Kidney tubule cell (primary cell): Measurements from ENCODE around the gene LDLRAD4.
"Not testable (repeated sequence)": the region's sequence is repeated elsewhere in the genome, so short reads cannot be mapped to it uniquely, and the experiment has no call there.

Experiments used
- DNase-seq: peaks from one replicate; pipeline ENCODE4 v3.0.0-alpha.2; 2018; ENCODE audit warnings: low spot score

The LDLRAD4 gene

DNA sequence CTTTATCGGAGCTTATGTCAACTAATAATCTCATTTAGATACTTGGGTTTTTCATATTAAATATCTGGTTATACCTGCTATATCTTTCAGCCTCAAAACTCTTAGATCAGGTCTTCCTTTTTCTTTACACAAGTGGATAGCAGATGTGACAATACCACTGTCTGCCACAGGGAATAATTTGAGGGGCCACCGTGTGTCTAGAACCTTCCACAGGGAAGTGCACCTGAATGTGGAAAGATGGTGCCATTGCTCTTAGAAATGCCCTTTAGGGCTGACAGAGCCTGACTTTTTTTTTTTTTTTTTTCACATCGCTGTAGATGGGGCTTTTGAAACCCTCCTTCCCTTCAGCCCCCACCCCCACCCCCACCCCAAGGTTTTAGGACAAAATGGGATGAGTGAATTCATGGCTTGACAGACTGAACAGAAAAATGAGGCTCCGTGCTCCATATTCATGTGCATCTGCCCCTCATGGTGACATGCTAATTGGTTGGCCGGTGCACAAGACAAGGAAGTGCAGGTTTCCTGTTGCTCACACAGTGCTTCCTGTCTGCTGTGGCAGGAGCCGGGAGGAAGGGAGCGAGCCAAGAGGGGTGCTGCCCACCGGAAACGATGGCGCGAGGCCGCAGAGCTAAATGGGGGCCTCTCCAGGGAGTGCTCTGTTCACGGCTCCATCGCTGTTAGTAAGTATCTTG lies 246.0 kb downstream of the LDLRAD4 start:
- DNase-seq, result no peak

DNA sequence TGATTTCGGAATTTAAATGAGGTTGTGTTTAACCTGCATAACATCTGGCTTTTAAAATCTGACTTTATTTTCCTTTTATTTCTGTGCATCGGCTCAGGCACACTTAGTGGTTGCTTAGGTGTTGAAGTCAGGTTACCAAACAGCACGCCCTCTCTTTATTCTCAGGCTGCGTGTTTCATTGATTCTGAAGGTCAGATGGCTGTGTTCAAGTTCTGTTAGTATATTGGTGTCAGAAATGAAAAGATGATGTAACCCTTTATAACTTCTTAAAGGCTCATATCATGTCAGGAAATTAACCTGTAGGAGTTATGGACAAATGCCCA lies 246.5 kb downstream of the LDLRAD4 start:
- no peak for DNase-seq

DNA sequence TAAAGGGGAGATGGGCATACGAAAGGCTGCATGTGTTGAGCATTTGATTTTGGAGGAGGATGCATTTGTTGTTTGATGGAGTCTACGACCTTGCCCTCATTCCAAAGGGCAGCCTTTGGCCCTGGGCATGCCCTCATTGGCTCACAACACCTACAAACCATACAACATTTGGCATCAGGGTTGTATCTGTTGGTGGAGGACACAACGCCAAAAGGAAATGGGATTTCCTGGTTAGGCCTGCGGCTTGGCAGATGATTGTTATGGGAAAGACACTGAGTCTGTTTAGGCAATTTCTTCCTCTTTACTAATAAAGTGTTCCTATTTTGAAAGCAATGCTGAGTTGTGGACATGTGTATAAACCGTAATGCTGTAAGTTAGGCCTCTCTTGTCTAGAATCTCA lies 246.9 kb downstream of the LDLRAD4 start:
- DNase-seq, result no peak

DNA sequence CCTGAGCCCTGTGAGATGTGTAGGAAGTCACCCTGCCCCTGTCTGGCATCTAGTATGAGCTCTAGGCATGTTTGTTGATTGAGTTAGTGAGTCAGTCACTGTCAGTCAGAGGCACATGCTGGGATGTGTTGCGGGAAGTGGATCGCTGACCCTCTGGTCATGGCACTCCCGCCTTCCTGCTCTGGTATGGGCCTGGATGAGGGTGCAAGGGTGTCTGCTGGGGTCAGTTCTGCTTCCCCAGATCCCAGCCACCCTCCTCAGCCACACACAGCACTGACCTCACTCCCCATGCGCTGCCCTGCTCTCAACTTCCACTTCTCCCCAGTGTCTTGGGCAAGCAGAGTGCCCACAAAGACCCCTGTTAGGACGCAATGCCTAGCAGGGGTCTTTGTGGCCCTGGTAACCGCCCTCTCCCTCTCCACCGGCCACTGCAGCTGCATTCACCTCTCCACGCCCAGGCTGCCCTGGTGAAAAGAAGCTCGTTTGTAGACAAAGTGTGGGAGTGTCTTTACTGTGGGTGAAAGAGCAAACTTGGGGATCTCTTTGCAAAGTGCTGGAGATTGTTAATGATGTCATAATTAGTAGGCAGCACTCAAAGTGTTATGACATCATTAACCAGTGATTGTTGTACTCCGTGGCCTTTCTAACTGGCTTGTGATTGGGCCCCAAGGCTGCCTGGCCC lies 252.1 kb downstream of the LDLRAD4 start:
- DNase-seq, result no peak

DNA sequence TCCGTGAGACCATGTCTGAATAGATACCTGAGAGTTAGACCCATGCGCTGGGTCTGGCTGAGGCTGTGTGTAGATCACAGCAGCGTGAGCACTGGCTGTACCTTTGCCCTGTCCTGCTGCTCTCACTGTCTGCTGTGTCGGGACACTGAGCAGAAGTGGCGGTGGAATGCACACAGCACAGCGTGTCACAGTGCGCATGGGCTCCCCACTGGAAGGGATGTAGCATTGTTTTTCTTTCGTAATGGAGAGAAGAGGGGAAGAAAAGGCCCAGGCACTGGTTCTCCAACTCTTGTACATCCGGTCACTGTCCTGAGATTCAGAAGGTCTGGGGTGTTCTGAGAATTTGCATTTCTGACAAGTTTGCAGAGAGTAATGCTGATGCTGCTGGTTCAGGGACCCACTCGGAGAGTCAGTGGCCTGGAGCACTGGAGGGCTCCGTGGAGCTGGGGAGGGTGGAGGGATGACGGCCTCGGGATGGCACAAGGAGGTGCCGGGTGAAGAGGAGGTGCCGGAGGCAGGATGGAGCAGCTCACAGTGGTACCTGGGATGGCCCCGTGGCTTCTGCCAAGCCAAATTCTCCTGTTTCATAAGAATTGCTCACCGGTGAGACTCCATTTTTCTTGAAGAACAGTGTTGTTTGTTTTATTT lies 252.8 kb downstream of the LDLRAD4 start:
- DNase-seq, result no peak

DNA sequence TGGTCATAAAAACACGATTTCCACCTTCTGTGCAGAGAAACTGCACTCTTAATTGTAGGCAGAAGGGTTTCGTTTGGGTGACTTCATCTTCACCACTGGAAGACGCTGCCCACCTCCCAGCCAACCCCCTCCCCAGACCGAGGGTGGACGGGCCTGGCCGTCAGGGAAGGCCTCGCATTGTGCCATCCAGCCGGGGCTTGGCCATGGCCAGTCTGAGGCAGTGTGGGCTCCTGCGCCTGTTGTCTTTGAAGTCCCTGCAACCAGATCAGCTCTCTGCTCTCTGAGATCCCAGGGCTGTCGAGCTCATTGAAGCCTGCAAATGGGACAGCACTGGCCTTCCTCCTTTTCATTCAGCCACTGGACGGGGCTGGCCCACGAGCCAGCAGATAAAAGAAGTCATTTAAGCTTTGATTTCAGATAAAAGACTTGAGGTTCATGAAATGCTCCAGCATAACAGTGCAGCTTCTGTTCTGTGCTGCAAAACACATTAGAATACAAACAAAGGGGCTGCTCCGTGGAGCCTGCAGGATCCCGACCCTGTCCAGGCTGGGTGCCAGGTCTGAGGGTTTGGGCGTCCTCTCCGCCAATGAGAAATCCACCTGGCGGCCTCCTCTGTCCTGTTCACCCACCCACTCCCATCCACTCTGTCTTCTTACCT lies 253.5 kb downstream of the LDLRAD4 start:
- no peak for DNase-seq

DNA sequence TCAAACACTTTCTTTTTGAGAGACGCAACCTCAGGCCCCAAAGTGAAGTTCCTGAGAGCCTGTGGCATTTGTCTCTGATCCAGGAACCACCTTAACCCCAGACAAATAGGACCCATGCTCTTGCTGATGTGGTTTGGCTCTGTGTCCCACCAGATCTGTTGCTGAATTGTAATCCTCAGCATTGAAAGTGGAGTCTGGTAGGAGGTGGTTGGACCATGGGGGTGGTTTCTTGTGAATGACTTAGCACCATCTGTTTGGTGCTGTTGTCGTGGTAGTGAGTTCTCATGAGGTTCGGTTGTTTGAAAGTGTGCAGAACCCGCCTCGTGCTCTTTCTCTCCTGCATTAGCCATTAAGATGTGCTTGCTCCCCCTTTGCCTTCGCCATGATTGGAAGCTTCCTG lies 255.2 kb downstream of the LDLRAD4 start:
- DNase-seq, result no peak

DNA sequence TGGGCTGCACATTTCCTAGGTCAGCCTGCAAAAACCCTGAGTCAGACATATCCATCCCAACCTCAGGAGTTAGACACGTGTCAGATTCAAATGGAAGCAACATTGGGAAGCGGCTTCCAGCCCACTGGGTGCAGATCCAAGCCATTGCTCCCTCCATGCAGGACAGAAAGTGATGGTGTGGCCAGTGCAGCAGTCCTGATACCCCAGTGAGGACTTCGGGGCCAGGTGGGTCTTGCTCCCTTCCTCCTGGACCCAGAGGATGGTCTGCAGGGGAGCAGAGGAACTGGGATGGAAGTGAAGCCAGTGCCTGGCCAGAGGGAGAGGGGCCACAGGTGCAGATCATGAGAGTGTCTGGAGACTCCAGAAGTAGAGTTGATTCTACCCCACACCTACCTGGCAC lies 255.8 kb downstream of the LDLRAD4 start:
- no peak for DNase-seq

DNA sequence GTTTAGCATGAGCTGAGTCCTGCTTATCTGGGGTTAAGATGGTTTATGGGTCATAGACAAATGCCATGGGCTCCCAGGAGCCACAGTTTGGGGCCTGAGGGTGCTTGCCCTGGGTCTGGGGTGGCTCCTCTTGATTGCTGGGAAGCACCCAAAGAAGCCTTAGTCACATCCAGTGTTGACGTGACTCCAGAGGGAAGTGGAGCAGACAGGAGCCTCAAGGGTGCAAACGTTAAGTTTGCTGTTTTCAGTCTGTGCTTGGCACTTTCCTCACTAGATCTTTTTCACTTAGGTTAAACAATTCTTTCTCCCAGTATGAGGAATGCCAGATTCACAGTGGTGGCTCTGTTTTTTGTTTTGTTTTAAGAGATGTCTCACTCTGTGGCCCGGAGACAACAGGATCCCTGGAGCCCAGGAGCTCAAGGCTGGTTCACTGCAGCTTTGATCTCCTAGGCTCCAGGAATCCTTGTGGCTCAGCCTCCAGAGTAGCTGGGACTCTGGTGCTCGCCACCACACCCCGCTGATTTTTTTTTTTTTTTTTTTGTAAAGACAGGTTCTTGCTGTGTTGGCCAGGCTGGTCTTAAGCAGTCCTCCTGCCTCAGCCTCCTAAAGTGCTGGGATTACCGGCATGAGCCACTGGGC lies 256.5 kb downstream of the LDLRAD4 start:
- DNase-seq, result no peak

DNA sequence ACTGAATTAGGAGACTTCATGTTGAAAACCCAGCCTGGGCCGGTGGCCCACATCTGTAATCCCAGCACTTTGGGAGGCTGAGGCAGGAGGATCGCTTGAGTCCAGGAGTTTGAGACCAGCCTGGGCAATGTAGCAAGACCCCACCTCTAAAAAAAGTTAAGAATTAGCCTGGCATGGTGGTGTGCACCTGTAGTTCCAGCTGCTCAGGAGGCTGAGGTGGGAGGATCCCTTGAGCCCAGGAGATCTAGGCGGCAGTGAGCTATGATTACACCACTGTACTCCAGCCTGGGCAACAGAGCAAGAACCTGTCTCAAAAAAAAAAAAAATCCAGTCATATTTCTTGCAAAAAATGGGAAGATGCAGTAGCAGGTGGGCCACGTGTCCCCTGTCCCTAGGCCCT lies 257.8 kb downstream of the LDLRAD4 start:
- not testable (repeated sequence) for DNase-seq

DNA sequence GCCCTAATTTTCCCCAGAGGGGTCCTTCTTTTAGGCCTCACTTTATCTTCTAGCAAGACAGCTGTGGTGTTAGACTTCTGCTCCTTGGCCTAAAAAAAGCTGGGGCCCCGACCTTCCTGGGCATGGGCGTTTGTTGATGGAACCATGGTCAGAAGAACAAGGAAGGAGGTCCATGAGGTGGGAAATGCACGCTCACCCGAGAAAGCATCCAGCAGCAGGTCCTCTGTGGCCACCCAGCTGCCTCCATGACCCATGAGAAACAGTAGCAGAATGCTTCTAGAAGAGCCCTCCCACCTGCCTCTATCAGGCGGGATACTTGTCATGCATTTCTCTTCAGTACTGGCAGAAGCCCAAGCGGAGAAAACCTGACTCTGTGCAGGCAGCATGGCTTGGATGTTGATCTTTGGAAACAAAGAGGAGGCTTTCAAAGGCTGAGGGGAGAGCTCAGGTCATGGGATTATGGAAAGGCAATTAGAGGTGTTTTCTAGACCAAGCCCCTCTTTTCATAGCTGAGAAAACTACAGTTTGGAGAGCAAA lies 258.7 kb downstream of the LDLRAD4 start:
- no peak for DNase-seq

DNA sequence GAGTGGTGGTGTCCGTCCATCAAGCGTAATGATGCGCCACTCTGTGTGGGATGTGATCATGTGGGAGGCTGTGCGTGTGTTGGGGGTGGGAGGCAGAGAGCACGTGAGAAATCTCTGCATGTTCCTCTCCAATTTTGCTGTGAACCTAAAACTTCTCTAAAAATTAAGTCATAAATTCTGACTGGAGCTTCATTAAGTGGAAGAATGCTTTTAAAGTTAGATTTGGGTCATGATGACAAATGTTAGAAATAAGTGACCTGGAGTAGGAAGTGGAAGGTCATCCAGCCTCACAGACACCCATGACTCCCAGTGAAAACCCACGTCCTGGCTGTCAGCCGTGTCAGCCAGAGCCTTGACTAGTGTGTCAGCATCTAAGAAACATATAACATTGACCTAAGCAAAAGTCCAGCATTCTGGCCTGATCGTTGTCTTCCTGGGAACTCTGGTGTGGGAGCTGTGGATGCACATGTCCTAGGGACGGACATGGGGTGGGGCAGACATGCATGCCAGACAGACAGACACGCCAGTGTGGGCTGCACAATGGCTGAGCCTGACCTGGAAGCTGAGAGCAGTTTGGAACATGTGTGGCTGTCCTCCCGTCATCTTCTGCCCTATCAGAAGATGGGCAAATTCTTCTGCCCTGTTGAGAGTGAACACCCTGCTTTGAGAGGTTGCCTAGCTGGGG lies 262.2 kb downstream of the LDLRAD4 start:
- DNase-seq, result peak; percentile 18

DNA sequence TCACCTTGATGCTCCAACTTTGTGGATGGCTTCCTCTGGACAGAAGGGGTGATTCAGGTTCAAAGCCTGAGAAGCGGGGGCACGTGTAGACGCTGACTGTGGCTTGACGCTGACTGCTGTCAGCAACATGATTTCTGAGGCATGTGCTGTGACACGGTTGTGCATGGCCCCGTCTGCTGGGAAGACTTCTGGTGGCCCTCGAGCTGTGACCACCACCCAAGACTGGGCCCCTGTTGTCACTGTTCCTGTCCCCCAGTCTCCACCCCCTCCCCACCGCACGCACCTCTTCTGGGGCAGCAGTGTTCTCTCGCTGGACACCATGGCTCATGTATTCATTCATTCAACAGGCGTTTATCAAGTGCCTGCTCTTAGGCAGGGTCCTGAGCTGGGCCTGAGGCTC lies 262.8 kb downstream of the LDLRAD4 start:
- DNase-seq, result no peak

DNA sequence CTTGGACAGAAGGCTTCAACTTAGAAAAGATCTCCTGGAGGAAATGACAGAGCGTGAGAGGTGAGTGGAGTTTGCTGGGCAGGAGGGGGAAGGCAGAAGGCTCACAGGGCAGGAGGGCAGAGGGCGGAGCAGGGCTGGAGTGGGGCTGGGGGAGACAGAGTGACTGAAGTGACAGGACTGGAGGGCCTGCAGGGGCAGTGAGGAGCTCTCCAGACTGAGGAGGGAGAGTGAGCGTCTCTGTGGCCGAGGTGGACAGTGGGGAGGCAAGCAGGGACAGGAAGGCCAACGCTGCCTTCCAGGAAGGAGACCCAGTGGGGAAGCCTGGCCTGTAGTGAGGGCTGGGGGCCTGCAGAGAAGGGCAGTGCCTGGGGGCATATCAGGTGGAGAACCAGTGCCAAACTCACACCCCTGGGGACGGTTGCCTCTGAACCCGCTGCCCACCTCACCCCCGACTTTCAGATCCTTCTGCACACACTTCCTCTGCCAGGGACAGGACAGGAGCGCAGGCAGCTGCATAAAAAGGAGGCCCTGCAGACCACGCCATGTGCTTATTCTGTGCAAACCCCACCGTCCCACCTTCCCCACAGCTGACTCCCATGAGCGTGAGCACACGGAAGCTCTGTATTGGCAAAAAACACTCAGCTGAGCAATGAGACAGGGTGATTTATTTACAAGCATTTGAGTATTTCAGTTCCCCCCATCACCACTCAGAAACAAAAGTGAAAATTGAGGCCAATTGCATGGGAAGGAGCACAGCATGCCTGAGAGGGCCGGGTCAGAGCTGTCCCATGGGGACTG lies 263.5 kb downstream of the LDLRAD4 start:
- no peak for DNase-seq

DNA sequence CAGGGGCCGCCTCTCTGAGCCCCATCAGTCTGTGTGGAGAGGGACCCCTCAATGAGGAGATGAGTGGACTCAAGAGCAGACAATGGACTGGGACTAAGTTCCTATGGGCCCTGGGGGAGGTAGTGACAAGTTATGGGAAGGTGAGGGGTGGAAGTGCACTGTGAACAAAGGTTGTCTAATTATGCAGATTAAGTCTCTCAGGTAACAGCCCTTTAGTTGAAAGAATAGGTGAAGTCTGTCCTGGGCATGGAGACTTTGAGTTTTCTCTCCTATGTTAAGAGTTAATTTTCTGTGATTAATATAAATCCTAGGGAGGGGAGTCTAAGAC lies 264.0 kb downstream of the LDLRAD4 start:
- no peak for DNase-seq

DNA sequence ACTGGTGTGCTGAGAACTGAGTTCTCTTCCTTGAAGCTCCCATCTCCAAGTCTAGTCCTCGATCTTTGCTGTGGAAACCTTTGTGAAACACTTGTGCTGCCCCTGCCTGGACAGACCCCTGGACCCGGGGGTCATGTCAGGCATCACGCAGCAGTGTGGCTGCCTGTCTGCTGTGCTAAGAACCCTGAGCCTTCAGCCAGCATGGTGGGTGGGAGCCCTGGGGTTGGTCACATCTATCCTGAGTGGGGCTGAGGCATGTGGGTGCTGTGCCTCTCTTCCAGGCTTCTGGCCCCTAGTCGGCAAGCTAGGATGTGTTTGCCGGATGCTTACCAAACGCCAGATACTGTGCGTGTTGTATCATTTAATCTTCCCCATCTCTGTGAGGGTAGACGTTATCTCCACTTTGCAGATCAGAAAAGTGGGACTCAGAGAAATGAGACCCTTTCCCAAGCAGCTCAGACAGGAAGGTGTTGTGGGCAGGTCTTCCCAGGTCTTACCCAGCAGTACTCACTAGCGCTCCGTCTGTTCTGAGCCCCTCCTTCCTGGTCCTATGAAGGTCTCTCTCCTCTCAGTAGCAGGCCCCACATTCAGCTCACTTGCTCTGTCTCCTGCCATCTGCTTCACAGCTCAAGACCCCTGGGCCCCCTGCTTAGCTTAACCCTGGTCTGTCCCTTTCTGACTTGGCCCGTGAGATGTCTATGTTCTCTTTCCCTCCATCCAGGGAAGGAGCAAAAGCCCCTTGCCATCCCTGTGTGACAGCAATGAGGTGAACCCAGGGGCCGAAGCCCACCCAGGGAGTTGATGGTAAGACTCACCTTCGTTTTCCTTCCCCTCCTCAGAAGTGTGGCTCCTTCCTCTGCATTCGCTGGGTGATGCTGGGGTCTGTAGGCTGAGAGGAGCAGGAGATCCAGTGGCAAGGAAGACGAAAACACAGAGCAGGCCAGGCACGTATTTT lies 265.0 kb downstream of the LDLRAD4 start:
- no peak for DNase-seq

DNA sequence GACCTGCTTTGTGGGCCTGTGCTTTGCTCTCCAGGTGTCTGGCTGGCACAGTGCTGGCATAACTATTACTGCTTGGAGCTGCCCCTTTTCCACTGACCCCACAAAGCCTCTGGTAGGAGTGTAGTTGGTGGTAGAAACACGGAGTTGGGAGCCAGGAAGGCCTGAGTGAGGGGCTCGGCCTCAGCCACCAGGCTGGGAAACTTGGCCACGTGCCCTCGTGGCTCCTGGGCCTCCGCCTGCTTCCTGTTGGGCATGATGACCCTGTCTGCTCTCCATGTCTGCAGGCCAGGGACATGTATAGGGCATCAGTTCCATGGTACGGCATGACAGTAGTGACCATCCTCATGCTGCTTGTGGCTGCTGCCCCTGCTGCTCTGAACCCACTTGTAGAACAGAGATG lies 266.6 kb downstream of the LDLRAD4 start:
- DNase-seq, result no peak

DNA sequence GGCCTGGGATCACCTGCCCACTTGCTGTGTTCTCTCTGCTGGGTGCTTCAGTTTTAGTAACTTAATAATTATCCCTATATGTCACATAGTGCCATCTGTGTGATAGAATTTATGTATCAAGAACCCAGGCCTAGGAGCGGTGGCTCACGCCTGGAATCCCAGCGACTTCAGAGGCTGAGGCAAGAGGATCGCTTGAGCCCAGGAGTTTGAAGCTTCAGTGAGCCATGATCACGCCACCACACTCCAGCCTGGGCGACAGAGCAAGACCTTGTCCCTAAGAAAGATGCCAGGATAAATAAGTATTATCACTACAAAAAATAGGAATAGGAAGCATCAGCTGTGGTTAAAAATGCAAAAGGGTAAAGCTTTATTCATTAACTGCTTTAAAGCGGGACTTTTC lies 267.0 kb downstream of the LDLRAD4 start:
- no peak for DNase-seq

DNA sequence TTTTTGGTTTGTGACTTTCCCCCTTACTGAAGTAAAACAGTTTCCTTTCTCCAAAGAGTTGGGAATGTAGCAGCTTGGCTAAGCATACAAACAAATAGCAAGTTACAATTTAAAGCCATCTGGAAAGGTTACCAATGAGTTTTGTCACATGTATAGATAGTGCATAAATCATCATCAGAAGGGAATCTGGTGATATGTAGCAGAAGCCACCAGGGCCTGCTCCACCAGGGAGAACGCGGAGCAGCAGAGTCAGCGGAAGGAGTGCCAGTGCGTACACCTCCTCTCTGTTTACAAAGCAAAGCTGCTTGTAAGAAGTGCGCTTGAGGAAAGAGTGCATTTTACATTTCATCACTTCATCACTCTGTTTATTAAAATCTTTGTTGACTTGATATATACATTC lies 267.7 kb downstream of the LDLRAD4 start:
- DNase-seq, result no peak

DNA sequence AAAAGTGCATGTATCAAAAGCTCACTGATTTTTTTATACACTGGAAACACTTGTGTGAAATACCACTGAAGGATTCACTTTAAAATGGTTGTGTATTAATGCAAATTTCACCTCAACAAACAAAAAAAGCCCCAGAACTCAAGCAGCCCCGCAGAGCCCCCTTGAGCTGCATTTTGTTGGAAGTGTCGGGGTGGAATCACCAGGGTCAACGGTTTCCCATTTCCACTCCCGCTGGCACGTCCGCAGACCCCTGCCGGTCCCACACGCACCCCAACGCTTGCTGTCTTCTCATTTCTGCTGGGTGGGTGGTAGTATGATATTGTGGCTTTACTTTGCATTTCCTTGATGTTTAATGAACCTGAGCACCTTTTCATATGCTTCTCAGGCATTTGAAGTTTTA lies 268.1 kb downstream of the LDLRAD4 start:
- DNase-seq, result no peak
